GM12878 (cell line): ENCODE measurements around the gene MORC3. TPM values are rescaled to one million over a fixed set of nuclear protein-coding genes. Genes with fewer than 3 reads are reported as not detected.

Source experiments
- ATAC-seq: fragments of 200-7000 bp; cut with Tn5 transposase; 3 replicates; pipeline ENCODE4 v1.9.1; 2020; ENCODE audit warnings: mild to moderate bottlenecking, moderate library complexity
- BruUV-seq: library from RNA; stranded (reverse); fragments of 400-500 nt; replicated peaks from 2 replicates; lab custom pipeline; 2021; lab: Mats Ljungman, UMichigan
- CTCF ChIA-PET: fragments of 300-600 bp; sonication (Branson Sonifier 250); formaldehyde crosslinking; extraction: SDS; loops from one replicate; lab custom pipeline; 2021; ENCODE audit warnings: inconsistent platforms; lab: Yijun Ruan, JAX
- POLR2A ChIA-PET: fragments of 350-600 bp; formaldehyde crosslinking; extraction: SDS; loops from one replicate; lab custom pipeline; 2021; ENCODE audit warnings: inconsistent platforms; lab: Charles Lee
- RAD21 ChIA-PET: fragments of 300-600 bp; sonication (Branson Sonifier 250); formaldehyde crosslinking; loops from one replicate; lab custom pipeline; 2023; ENCODE audit warnings: antibody characterized with exemption; ENCODE audit not compliant: unreplicated experiment; lab: Charles Lee
- SMC1A ChIA-PET: fragments of 300-600 bp; sonication (Branson Sonifier 250); formaldehyde crosslinking; loops from one replicate; lab custom pipeline; 2023; ENCODE audit not compliant: unreplicated experiment, uncharacterized antibody; lab: Charles Lee
- DNase-seq: peaks from one replicate; pipeline ENCODE4 v3.0.0-alpha.2; 2011; ENCODE audit warnings: low read depth, low spot score
- FAIRE-seq: peaks from 3 replicates; lab custom pipeline; 2011; peaks lifted over from hg19 to GRCh38; lab: Jason Lieb, UNC
- H2AFZ ChIP-seq: 2 replicates; pipeline ENCODE4 v1.6.0; 2011; ENCODE audit warnings: low read depth, low read length, control low read depth; ENCODE audit not compliant: control insufficient read depth
- H3K27ac ChIP-seq: 2 replicates; pipeline ENCODE4 v1.5.1; 2011; ENCODE audit warnings: control low read depth; ENCODE audit not compliant: control insufficient read depth, insufficient read depth
- H3K27me3 ChIP-seq, 2 experiments: replicated peaks in 1 of 2; 2 replicates each; pipeline versions ENCODE4 v1.6.0 to v1.6.1; 2011; ENCODE audit warnings: low read length in 1 of 2; ENCODE audit not compliant: control insufficient read depth in 2 of 2, insufficient read depth in 2 of 2
- H3K36me3 ChIP-seq, 2 experiments: 2 replicates each; pipeline ENCODE4 v1.5.1; 2011; ENCODE audit warnings: low read length in 1 of 2; ENCODE audit not compliant: control insufficient read depth in 2 of 2, insufficient read depth in 2 of 2
- H3K4me1 ChIP-seq: 2 replicates; pipeline ENCODE4 v1.6.1; 2011; ENCODE audit warnings: mild to moderate bottlenecking, low read length, moderate library complexity, mixed read lengths; ENCODE audit not compliant: control insufficient read depth, insufficient read depth
- H3K4me2 ChIP-seq: 2 replicates; pipeline ENCODE4 v1.6.0; 2011; ENCODE audit warnings: control low read depth; ENCODE audit not compliant: control insufficient read depth, insufficient read depth
- H3K4me3 ChIP-seq: fragments of 200-600 bp; sonication (generic); 2 replicates; pipeline ENCODE4 v1.5.1; 2016
- H3K79me2 ChIP-seq: 2 replicates; pipeline ENCODE4 v1.6.0; 2011; ENCODE audit warnings: low read length; ENCODE audit not compliant: control insufficient read depth, insufficient read depth
- H3K9ac ChIP-seq: 2 replicates; pipeline ENCODE4 v1.8.0; 2011; ENCODE audit warnings: low read length, control low read depth, mixed read lengths; ENCODE audit not compliant: control insufficient read depth, insufficient read depth
- H3K9me3 ChIP-seq: replicated peaks from 3 replicates; pipeline ENCODE4 v1.5.1; 2011; ENCODE audit warnings: mild to moderate bottlenecking, low read length; ENCODE audit not compliant: control insufficient read depth, insufficient read depth
- H4K20me1 ChIP-seq: 2 replicates; pipeline ENCODE4 v1.6.0; 2011; ENCODE audit not compliant: control insufficient read depth, insufficient read depth
- FOXK2 ChIP-seq: fragments of 450-650 bp; IDR thresholded peaks from 2 replicates; pipeline ENCODE4 v1.6.1; 2017; ENCODE audit warnings: mild to moderate bottlenecking, moderate library complexity
- FOXM1 ChIP-seq: IDR thresholded peaks from 2 replicates; pipeline ENCODE4 v1.6.1; 2012; ENCODE audit warnings: low read depth, mild to moderate bottlenecking, inconsistent platforms, low read length, moderate library complexity
- GABPA ChIP-seq: IDR thresholded peaks from 2 replicates; pipeline ENCODE4 v1.6.1; 2014; ENCODE audit warnings: antibody characterized with exemption, low read depth, mild to moderate bottlenecking, inconsistent platforms
- HDAC2 ChIP-seq: fragments of 200-600 bp; sonication (generic); IDR thresholded peaks from 2 replicates; pipeline ENCODE4 v1.6.1; 2017
- PAX5 ChIP-seq: IDR thresholded peaks from 2 replicates; pipeline ENCODE4 v1.6.1; 2011; ENCODE audit warnings: low read depth, low read length, borderline replicate concordance
- PAX8 ChIP-seq: fragments of 450-650 bp; IDR thresholded peaks from 2 replicates; pipeline ENCODE4 v1.6.1; 2017; ENCODE audit warnings: mild to moderate bottlenecking, moderate library complexity
- SKIL ChIP-seq: fragments of 450-650 bp; IDR thresholded peaks from 2 replicates; pipeline ENCODE4 v1.6.1; 2017; ENCODE audit warnings: mild to moderate bottlenecking, low read depth, inconsistent platforms; ENCODE audit not compliant: poor library complexity, severe bottlenecking
- SP1 ChIP-seq: IDR thresholded peaks from one replicate; pipeline ENCODE4 v1.6.1; 2011; ENCODE audit warnings: low read depth, low read length
- TBL1XR1 ChIP-seq: IDR thresholded peaks from 2 replicates; pipeline ENCODE4 v1.6.1; 2012; ENCODE audit warnings: low read depth, low read length, improper control_type of control experiment
- TCF7 ChIP-seq: IDR thresholded peaks from 2 replicates; pipeline ENCODE4 v1.6.1; 2014; ENCODE audit warnings: antibody characterized with exemption, borderline replicate concordance
- WGBS: methylation state at CpG from one replicate; pipeline ENCODE4 v1.1.6; 2016; ENCODE audit warnings: low lambda C conversion rate; ENCODE audit not compliant: insufficient replicate concordance, insufficient coverage; ENCODE audit errors: missing lambda C conversion rate; 5-methylcytosine and 5-hydroxymethylcytosine counted together
- in situ Hi-C: fragments of 300-500 bp; cut with MboI; formaldehyde crosslinking; loops from 9 replicates; pipeline ENCODE4 v1.14.3; 2018; ENCODE audit warnings: mixed read lengths
- intact Hi-C: fragments of 100-400 bp; cut with micrococcal nuclease; formaldehyde crosslinking; loops from one replicate; pipeline ENCODE4 v1.14.2; 2022; ENCODE audit not compliant: unreplicated experiment
- polyA plus RNA-seq, 11 experiments: library from polyadenylated mRNA; depleted of rRNA in 4 of 11; unstranded in 6 of 11; stranded (reverse) in 5 of 11; fragments of >200 nt; fragmentation: Nextera tagmentation in 4 of 11; fragmentation: Illumina TruSeq in 1 of 11; extraction: Ambion mirVana in 4 of 11; extraction: Trizol in 1 of 11; gene quantifications; 1 replicate in 1 of 11; 2 replicates in 10 of 11; pipeline versions ENCODE4 v1.2.1 to v1.2.3, GENCODE V29; 2011 to 2016; ENCODE audit warnings: inconsistent platforms in 2 of 11, missing spikeins in 2 of 11, low read depth in 1 of 11
- total RNA-seq, 4 experiments: library from RNA; depleted of rRNA in 3 of 4; stranded (reverse); fragments of >200 nt in 3 of 4; fragmentation: Illumina TruSeq in 1 of 4; extraction: Trizol in 1 of 4; gene quantifications; 2 replicates each; pipeline versions ENCODE4 v1.2.1 to v1.2.3, GENCODE V29; 2013 to 2021

Gene MORC3
- total and polyA plus RNA-seq, 10 of the 15 experiments (the other 5 are each of a cell fraction or from before 2014, with no cell fraction given), result 5.5 to 29.9 (median 16.3) TPM

DNA sequence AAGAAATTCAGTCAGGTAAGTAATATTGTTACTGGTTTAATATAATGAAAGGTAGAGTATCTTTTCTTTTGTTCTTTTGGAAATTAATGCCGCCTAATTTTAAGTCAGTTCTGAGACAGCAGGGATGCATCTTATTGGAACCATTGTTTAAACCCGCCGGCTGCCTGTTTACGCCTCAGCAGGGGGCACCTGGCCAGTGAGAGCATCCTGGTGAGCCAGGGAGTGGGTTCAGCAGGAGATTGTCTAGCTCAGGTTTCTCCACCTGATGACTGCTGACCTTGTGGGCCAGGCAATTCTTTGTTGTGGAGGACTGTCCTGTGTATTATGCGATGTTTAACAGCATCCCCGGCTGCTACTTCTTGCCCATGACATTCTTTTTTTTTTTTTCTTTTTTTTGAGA is 95.4 kb downstream of the MORC3 start:
- intact Hi-C loops (no loop called here), in situ Hi-C loops (no loop called here)
- no peaks in the 10 kb centered on the region for H3K4me1 ChIP-seq
- WGBS, result 96% methylated on average over 6 of the region's 6 CpGs
- no peaks in the 10 kb centered on the region for H3K27me3 ChIP-seq
- no peak for TF ChIP-seq TBL1XR1
- TF ChIP-seq FOXM1, result no peak
- TF ChIP-seq FOXK2, result no peak
- TF ChIP-seq SP1, result no peak
- no peak for TF ChIP-seq GABPA
- TF ChIP-seq PAX5, result no peak
- TF ChIP-seq SKIL, result no peak
- no peak for TF ChIP-seq TCF7
- no peak for TF ChIP-seq PAX8
- TF ChIP-seq HDAC2, result no peak
- no peak overlapping the region for H3K4me3 ChIP-seq
- DNase-seq (no peak), ATAC-seq (no peak), FAIRE-seq (no peak)
- no peak overlapping the region for H3K27ac ChIP-seq
- H2AFZ ChIP-seq, result no peak overlapping the region
- peaks cover 13 to 15% of the 10 kb centered on the region in 2 experiments; a peak in 3 of 4 replicates for H3K36me3 ChIP-seq
- RAD21 ChIA-PET, result no interaction called here
- H3K4me2 ChIP-seq, result no peak overlapping the region
- H3K9me3 ChIP-seq, result no peaks in the 10 kb centered on the region
- CTCF ChIA-PET, result no interaction called here
- BruUV-seq, result no TSS peak
- no peaks in the 10 kb centered on the region for H4K20me1 ChIP-seq
- no peaks in the 10 kb centered on the region for H3K79me2 ChIP-seq
- SMC1A ChIA-PET, result no interaction called here
- H3K9ac ChIP-seq, result no peak overlapping the region
- POLR2A ChIA-PET, result no interaction called here
